ENCODE measurements around the gene GHRHR. TPM values are rescaled to one million over a fixed set of nuclear protein-coding genes. Genes with fewer than 3 reads are reported as not detected.
A peak's percentile ranks its signal among the peaks of the same experiment; 100 is the strongest.

Gene GHRHR
- total RNA-seq, 1 experiment from 2014 or later = not detected

DNA sequence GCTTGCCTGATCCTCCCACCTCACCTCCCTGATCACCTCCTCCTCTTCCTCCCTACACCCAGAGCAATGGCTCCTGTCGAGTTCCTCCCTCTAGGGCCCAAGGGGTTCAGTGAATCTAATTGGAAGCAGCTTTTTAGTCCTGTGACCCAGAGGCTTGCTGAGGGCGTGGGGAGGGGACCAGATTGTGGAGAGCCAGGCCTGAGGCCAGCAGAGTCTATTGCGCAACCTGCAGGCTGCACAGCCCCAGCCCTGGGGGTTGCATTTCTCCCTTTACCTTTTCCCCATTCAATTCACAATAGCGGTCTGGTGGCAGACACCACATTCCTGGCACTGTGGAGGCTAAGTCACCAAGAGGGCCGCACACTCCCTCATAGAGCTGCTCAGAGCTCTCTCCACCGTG, 32.5 kb downstream of the GHRHR start:
- H3K27me3 ChIP-seq (ENCODE audit: insufficient read depth, low read depth) = peaks cover 36% of the 10 kb centered on the region
- no peak overlapping the region for H3K27ac ChIP-seq
- H3K9me2 ChIP-seq (ENCODE audit: insufficient read depth) = no peaks in the 10 kb centered on the region
- ChIA-PET CTCF (no interaction called here), POLR2A (ENCODE audit: unreplicated experiment) (no interaction called here)
- H4K20me1 ChIP-seq (ENCODE audit: insufficient read depth) = no peaks in the 10 kb centered on the region
- H3K4me3 ChIP-seq = no peak overlapping the region
- TF ChIP-seq EZH2 (IDR thresholded peaks at IDR 0.05; ENCODE audit: low read depth) = no peak
- TF ChIP-seq, protein P1, sequence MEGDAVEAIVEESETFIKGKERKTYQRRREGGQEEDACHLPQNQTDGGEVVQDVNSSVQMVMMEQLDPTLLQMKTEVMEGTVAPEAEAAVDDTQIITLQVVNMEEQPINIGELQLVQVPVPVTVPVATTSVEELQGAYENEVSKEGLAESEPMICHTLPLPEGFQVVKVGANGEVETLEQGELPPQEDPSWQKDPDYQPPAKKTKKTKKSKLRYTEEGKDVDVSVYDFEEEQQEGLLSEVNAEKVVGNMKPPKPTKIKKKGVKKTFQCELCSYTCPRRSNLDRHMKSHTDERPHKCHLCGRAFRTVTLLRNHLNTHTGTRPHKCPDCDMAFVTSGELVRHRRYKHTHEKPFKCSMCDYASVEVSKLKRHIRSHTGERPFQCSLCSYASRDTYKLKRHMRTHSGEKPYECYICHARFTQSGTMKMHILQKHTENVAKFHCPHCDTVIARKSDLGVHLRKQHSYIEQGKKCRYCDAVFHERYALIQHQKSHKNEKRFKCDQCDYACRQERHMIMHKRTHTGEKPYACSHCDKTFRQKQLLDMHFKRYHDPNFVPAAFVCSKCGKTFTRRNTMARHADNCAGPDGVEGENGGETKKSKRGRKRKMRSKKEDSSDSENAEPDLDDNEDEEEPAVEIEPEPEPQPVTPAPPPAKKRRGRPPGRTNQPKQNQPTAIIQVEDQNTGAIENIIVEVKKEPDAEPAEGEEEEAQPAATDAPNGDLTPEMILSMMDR (conservative IDR thresholded peaks at IDR 0.05) = no peak
- H3K36me3 ChIP-seq (ENCODE audit: low read depth) = no peaks in the 10 kb centered on the region
- no TSS peak for BruUV-seq (replicated peaks)
- H2AFZ ChIP-seq = no peak overlapping the region
- intact Hi-C loops (cut with micrococcal nuclease; ENCODE audit: unreplicated experiment) = no loop called here
- H3K4me1 ChIP-seq (replicated peaks; ENCODE audit: insufficient read depth) = no peaks in the 10 kb centered on the region
- no peaks in the 10 kb centered on the region for H3K79me2 ChIP-seq (ENCODE audit: low read depth)
- no peaks in the 10 kb centered on the region for H3F3A ChIP-seq (ENCODE audit: insufficient read depth, low read depth)
- DNase-seq = no peak
- H3K4me2 ChIP-seq = no peak overlapping the region
- 0 out of 2 replicates have a peak, but pooled peaks cover 6% of the 10 kb centered on the region for H3K9me3 ChIP-seq (ENCODE audit: insufficient read depth, low read depth)

DNA sequence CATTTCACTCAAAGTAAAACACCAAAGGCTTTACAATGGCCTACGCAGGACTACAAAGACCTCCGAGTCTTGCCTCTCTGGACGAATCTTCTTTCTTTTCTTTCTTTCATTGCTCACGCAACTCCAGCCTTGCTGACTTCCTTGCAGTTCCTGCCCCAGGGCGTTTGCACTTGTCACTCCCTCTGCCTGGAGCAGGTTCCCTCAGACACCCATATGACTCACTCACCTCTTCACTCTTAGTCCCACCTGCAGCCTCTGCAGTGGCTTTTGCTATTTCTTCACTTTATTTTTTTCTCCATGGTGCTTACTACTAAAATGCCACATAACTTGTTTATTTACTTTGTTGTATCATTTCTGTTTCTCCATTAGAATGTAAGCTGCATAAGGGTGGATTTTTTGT, 33.1 kb downstream of the GHRHR start:
- TF ChIP-seq, protein P1 (conservative IDR thresholded peaks at IDR 0.05) = no peak
- TF ChIP-seq EZH2 (IDR thresholded peaks at IDR 0.05; ENCODE audit: low read depth) = no peak
- DNase-seq = peak in 1 of 2 experiments; percentile 52
- Histone ChIP-seq H3F3A (ENCODE audit: insufficient read depth, low read depth) (no peaks in the 10 kb centered on the region), H3K36me3 (ENCODE audit: low read depth) (no peaks in the 10 kb centered on the region), H3K27me3 (ENCODE audit: insufficient read depth, low read depth) (peaks cover 42% of the 10 kb centered on the region), H3K79me2 (ENCODE audit: low read depth) (no peaks in the 10 kb centered on the region), H3K27ac (no peak overlapping the region), H2AFZ (no peak overlapping the region), H3K4me2 (no peak overlapping the region), H4K20me1 (ENCODE audit: insufficient read depth) (no peaks in the 10 kb centered on the region), H3K4me3 (no peak overlapping the region), H3K9me2 (ENCODE audit: insufficient read depth) (no peaks in the 10 kb centered on the region), H3K9me3 (ENCODE audit: insufficient read depth, low read depth) (0 out of 2 replicates have a peak, but pooled peaks cover 6% of the 10 kb centered on the region), H3K4me1 (replicated peaks; ENCODE audit: insufficient read depth) (no peaks in the 10 kb centered on the region)
- intact Hi-C loops (cut with micrococcal nuclease; ENCODE audit: unreplicated experiment) = no loop called here
- ChIA-PET POLR2A (ENCODE audit: unreplicated experiment) (no interaction called here), CTCF (no interaction called here)
- no TSS peak for BruUV-seq (replicated peaks)

DNA sequence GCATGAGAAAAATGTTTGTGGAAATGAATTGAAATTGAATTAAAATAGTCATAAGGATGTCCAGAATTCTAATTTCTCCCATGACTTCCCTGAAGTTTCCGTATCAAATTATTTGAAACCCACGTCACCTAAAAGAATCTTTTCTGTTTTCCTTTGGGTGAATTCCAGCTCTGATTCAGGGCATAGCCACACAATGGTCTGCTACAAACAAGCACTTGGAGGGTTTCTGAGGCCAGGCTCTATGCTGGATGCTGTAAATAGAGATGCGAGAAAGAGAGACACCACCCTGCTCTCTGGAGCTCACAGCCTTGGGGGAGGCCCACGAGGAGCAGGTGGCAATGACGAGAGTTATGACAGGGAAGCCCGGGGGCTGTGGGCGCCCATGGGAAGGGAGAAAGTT, 33.6 kb downstream of the GHRHR start:
- H4K20me1 ChIP-seq (ENCODE audit: insufficient read depth) = no peaks in the 10 kb centered on the region
- no peak overlapping the region for H2AFZ ChIP-seq
- 0 out of 2 replicates have a peak, but pooled peaks cover 6% of the 10 kb centered on the region for H3K9me3 ChIP-seq (ENCODE audit: insufficient read depth, low read depth)
- CTCF ChIA-PET = no interaction called here
- no peak overlapping the region for H3K4me3 ChIP-seq
- no peak overlapping the region for H3K4me2 ChIP-seq
- BruUV-seq (replicated peaks) = no TSS peak
- intact Hi-C loops (cut with micrococcal nuclease; ENCODE audit: unreplicated experiment) = no loop called here
- H3K79me2 ChIP-seq (ENCODE audit: low read depth) = no peaks in the 10 kb centered on the region
- no peaks in the 10 kb centered on the region for H3F3A ChIP-seq (ENCODE audit: insufficient read depth, low read depth)
- POLR2A ChIA-PET (ENCODE audit: unreplicated experiment) = no interaction called here
- H3K27ac ChIP-seq = no peak overlapping the region
- no peaks in the 10 kb centered on the region for H3K4me1 ChIP-seq (replicated peaks; ENCODE audit: insufficient read depth)
- no peaks in the 10 kb centered on the region for H3K36me3 ChIP-seq (ENCODE audit: low read depth)
- DNase-seq = no peak
- TF ChIP-seq, protein P1 (conservative IDR thresholded peaks at IDR 0.05) = no peak
- no peaks in the 10 kb centered on the region for H3K9me2 ChIP-seq (ENCODE audit: insufficient read depth)
- H3K27me3 ChIP-seq (ENCODE audit: insufficient read depth, low read depth) = peaks cover 46% of the 10 kb centered on the region

Data from PC-9 (cell line).